NCI-H2107 treated with DMSO at 0.1 percent for 48 hours (cell line): ENCODE measurements around the gene CBARP.

ENCODE experiments used
- DNase-seq: peaks from one replicate; lab custom pipeline; 2025; ENCODE audit not compliant: unreplicated experiment; lab: John Stamatoyannopoulos, UW

CBARP gene

GRCh38 chr19:1227304-1228054, 10.3 kb downstream of the CBARP start:
- no peak for DNase-seq

GRCh38 chr19:1226522-1227303, 11.1 kb downstream of the CBARP start:
- DNase-seq: no peak

GRCh38 chr19:1226227-1226518, 11.6 kb downstream of the CBARP start:
- no peak for DNase-seq

- DNase-seq: no peak
These were observed 12.2 kb downstream of the CBARP start for GRCh38 chr19:1225440-1226226.

- DNase-seq: no peak
These were observed 13.0 kb downstream of the CBARP start for GRCh38 chr19:1224847-1225246.

GRCh38 chr19:1224047-1224825, 13.6 kb downstream of the CBARP start:
- no peak for DNase-seq

GRCh38 chr19:1223018-1223855, 14.6 kb downstream of the CBARP start:
- DNase-seq: no peak

GRCh38 chr19:1222394-1222793, 15.4 kb downstream of the CBARP start:
- DNase-seq: no peak

- DNase-seq: no peak
These were observed 15.9 kb downstream of the CBARP start for GRCh38 chr19:1221904-1222255.

- DNase-seq: no peak
These were observed 16.6 kb downstream of the CBARP start for GRCh38 chr19:1220976-1221903.

- DNase-seq: no peak
These were observed 17.3 kb downstream of the CBARP start for GRCh38 chr19:1220477-1220930.

- DNase-seq: no peak
These were observed 17.9 kb downstream of the CBARP start for GRCh38 chr19:1219786-1220476.

- no peak for DNase-seq
These were observed 18.8 kb downstream of the CBARP start for GRCh38 chr19:1218751-1219567.

GRCh38 chr19:1217366-1217765, 20.4 kb downstream of the CBARP start:
- no peak for DNase-seq

- no peak for DNase-seq
These were observed 21.0 kb downstream of the CBARP start for GRCh38 chr19:1216756-1217155.

- no peak for DNase-seq
These were observed 22.7 kb downstream of the CBARP start for GRCh38 chr19:1214862-1215731.
